ENCODE results near the gene SCIN. TPM values are rescaled to one million over a fixed set of nuclear protein-coding genes. Genes with fewer than 3 reads are reported as not detected.

Gene SCIN
- under 0.01 and 0.25 TPM in 2 replicates for total RNA-seq

GRCh38 chr7:12570534-12571461, at the start of gene SCIN:
SCIN (plus strand) TSS chr7:12570720; CDS start chr7:12570787, 67 bp downstream.

GRCh38 chr7:12686891-12687717, 116.6 kb downstream of the SCIN start, which contains the start of gene ARL4A:
ARL4A (plus strand) TSS chr7:12687633; CDS start chr7:12688255, 622 bp downstream.

Other genes with a start within 250 kb of the SCIN start
- gene VWDE, start 166.9 kb upstream of the SCIN start, total RNA-seq: not detected in 2 replicates
- gene ARL4A, start 116.9 kb downstream of the SCIN start, total RNA-seq: 4.4 and 7.1 TPM in 2 replicates

All from aortic smooth muscle cell (primary cell).